ENCODE data around the gene RANBP17. TPM values are rescaled to one million over a fixed set of nuclear protein-coding genes. Genes with fewer than 3 reads are reported as not detected.

The RANBP17 gene
- total RNA-seq, 1 experiment from 2014 or later, result 14.5 TPM

DNA sequence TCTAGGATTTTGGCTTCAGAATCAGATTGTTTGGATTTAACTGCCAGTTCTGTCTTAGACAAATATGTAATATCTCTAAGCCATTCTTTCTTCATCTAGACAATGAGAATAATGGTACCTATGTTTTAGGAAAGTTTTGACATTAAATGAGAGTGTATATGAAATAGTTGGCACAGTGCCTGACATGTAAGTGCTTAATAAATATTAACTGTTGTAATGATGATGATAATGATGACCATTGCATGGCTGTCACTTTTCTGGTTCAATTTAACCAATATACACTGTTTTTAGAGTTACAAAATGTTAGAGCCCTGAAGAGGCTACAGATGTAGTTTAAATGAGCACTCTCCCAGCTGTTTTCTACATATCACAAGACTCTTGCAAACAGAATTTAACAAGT, 131.7 kb downstream of the RANBP17 start:
- H3K4me1 ChIP-seq (replicated peaks; ENCODE audit: insufficient read depth), result no peaks in the 10 kb centered on the region
- ChIA-PET CTCF (no interaction called here), POLR2A (ENCODE audit: unreplicated experiment) (no interaction called here)
- H3K36me3 ChIP-seq (ENCODE audit: low read depth), result no peaks in the 10 kb centered on the region
- no peaks in the 10 kb centered on the region for H3K9me3 ChIP-seq (ENCODE audit: insufficient read depth, low read depth)
- H3K79me2 ChIP-seq (ENCODE audit: low read depth), result no peaks in the 10 kb centered on the region
- TF ChIP-seq, protein P1, sequence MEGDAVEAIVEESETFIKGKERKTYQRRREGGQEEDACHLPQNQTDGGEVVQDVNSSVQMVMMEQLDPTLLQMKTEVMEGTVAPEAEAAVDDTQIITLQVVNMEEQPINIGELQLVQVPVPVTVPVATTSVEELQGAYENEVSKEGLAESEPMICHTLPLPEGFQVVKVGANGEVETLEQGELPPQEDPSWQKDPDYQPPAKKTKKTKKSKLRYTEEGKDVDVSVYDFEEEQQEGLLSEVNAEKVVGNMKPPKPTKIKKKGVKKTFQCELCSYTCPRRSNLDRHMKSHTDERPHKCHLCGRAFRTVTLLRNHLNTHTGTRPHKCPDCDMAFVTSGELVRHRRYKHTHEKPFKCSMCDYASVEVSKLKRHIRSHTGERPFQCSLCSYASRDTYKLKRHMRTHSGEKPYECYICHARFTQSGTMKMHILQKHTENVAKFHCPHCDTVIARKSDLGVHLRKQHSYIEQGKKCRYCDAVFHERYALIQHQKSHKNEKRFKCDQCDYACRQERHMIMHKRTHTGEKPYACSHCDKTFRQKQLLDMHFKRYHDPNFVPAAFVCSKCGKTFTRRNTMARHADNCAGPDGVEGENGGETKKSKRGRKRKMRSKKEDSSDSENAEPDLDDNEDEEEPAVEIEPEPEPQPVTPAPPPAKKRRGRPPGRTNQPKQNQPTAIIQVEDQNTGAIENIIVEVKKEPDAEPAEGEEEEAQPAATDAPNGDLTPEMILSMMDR (conservative IDR thresholded peaks at IDR 0.05), result no peak
- no peak for TF ChIP-seq EZH2 (IDR thresholded peaks at IDR 0.05; ENCODE audit: low read depth)
- H3K4me2 ChIP-seq, result no peak overlapping the region
- no peaks in the 10 kb centered on the region for H3K9me2 ChIP-seq (ENCODE audit: insufficient read depth)
- no peaks in the 10 kb centered on the region for H3K27me3 ChIP-seq (ENCODE audit: insufficient read depth, low read depth)
- intact Hi-C loops (cut with micrococcal nuclease; ENCODE audit: unreplicated experiment), result no loop called here
- no peak for DNase-seq
- H3F3A ChIP-seq (ENCODE audit: insufficient read depth, low read depth), result no peaks in the 10 kb centered on the region
- BruUV-seq (replicated peaks), result no TSS peak
- H4K20me1 ChIP-seq (ENCODE audit: insufficient read depth), result no peaks in the 10 kb centered on the region; the same call in 1 of the 2 replicates
- no peak overlapping the region for H3K4me3 ChIP-seq
- no peak overlapping the region; the same call in 1 of the 2 replicates for H2AFZ ChIP-seq
- no peak overlapping the region for H3K27ac ChIP-seq

DNA sequence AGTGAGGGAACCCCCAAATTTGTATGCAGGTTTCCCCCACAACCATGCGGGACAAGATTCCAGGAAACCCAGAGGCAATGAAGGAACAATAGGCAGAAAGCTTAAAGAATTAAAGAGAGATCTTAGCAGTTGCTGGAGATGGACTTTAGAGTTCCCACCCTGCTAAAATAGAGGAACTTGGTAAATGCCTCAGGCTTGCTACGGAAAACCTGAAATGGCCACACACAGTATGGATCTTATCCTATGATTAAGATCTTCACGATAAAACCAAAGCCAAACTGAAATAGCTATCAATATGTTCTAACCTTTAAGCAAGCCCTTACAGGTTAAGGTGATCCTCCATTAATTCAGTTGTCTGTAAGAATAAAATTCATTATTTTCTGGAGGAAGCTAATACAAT, 148.3 kb downstream of the RANBP17 start:
- ChIA-PET CTCF (no interaction called here), POLR2A (ENCODE audit: unreplicated experiment) (no interaction called here)
- H3K4me3 ChIP-seq, result no peak overlapping the region
- no TSS peak for BruUV-seq (replicated peaks)
- H3K79me2 ChIP-seq (ENCODE audit: low read depth), result no peaks in the 10 kb centered on the region
- H3K9me2 ChIP-seq (ENCODE audit: insufficient read depth), result no peaks in the 10 kb centered on the region
- TF ChIP-seq, protein P1 (conservative IDR thresholded peaks at IDR 0.05), result no peak
- no peaks in the 10 kb centered on the region for H3K27me3 ChIP-seq (ENCODE audit: insufficient read depth, low read depth)
- no peaks in the 10 kb centered on the region for H3K9me3 ChIP-seq (ENCODE audit: insufficient read depth, low read depth)
- no peak for DNase-seq
- no peak overlapping the region for H3K27ac ChIP-seq
- H3K36me3 ChIP-seq (ENCODE audit: low read depth), result no peaks in the 10 kb centered on the region
- no peaks in the 10 kb centered on the region for H3K4me1 ChIP-seq (replicated peaks; ENCODE audit: insufficient read depth)
- intact Hi-C loops (cut with micrococcal nuclease; ENCODE audit: unreplicated experiment), result no loop called here
- no peak overlapping the region for H2AFZ ChIP-seq
- no peaks in the 10 kb centered on the region for H4K20me1 ChIP-seq (ENCODE audit: insufficient read depth)
- no peaks in the 10 kb centered on the region for H3F3A ChIP-seq (ENCODE audit: insufficient read depth, low read depth)
- H3K4me2 ChIP-seq, result no peak overlapping the region

DNA sequence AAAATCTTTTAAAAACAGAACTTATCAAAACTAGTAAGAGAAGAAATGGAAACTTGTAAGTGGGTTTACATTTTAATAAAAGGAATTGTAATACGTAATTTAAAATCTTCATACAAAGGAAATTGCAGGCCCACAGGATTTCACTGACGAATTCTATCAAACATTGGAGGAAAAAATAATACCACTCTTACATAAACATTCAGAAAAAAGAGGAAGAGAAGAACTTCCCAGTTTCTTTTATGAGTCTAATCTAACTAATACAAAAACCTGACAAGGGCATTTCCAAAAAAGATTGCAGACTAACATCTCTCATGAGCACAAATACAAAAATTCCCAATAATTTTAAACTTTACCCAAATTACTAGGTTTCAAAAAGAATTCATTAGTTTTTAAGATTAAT, 149.0 kb downstream of the RANBP17 start:
- H3K27ac ChIP-seq, result no peak overlapping the region

More for the DNA sequence above, 149.0 kb downstream of the RANBP17 start:
- no peaks in the 10 kb centered on the region for H3K27me3 ChIP-seq (ENCODE audit: insufficient read depth, low read depth)
- TF ChIP-seq EZH2 (IDR thresholded peaks at IDR 0.05; ENCODE audit: low read depth), result no peak
- TF ChIP-seq, protein P1 (conservative IDR thresholded peaks at IDR 0.05), result no peak
- DNase-seq, result no peak
- ChIA-PET POLR2A (ENCODE audit: unreplicated experiment) (no interaction called here), CTCF (no interaction called here)
- H3F3A ChIP-seq (ENCODE audit: insufficient read depth, low read depth), result no peaks in the 10 kb centered on the region
- no peaks in the 10 kb centered on the region for H3K4me1 ChIP-seq (replicated peaks; ENCODE audit: insufficient read depth)
- intact Hi-C loops (cut with micrococcal nuclease; ENCODE audit: unreplicated experiment), result no loop called here
- H3K9me3 ChIP-seq (ENCODE audit: insufficient read depth, low read depth), result no peaks in the 10 kb centered on the region
- no peak overlapping the region for H3K4me2 ChIP-seq
- H2AFZ ChIP-seq, result no peak overlapping the region
- H3K4me3 ChIP-seq, result no peak overlapping the region
- H4K20me1 ChIP-seq (ENCODE audit: insufficient read depth), result no peaks in the 10 kb centered on the region
- H3K9me2 ChIP-seq (ENCODE audit: insufficient read depth), result no peaks in the 10 kb centered on the region
- H3K79me2 ChIP-seq (ENCODE audit: low read depth), result no peaks in the 10 kb centered on the region
- H3K36me3 ChIP-seq (ENCODE audit: low read depth), result no peaks in the 10 kb centered on the region
- no TSS peak for BruUV-seq (replicated peaks)

Data from PC-9 (cell line).